Measurements from ENCODE around the gene ATP2A1.
"Not testable (repeated sequence)": the region's sequence is repeated elsewhere in the genome, so short reads cannot be mapped to it uniquely, and the experiment has no call there.

ATP2A1 gene

DNA sequence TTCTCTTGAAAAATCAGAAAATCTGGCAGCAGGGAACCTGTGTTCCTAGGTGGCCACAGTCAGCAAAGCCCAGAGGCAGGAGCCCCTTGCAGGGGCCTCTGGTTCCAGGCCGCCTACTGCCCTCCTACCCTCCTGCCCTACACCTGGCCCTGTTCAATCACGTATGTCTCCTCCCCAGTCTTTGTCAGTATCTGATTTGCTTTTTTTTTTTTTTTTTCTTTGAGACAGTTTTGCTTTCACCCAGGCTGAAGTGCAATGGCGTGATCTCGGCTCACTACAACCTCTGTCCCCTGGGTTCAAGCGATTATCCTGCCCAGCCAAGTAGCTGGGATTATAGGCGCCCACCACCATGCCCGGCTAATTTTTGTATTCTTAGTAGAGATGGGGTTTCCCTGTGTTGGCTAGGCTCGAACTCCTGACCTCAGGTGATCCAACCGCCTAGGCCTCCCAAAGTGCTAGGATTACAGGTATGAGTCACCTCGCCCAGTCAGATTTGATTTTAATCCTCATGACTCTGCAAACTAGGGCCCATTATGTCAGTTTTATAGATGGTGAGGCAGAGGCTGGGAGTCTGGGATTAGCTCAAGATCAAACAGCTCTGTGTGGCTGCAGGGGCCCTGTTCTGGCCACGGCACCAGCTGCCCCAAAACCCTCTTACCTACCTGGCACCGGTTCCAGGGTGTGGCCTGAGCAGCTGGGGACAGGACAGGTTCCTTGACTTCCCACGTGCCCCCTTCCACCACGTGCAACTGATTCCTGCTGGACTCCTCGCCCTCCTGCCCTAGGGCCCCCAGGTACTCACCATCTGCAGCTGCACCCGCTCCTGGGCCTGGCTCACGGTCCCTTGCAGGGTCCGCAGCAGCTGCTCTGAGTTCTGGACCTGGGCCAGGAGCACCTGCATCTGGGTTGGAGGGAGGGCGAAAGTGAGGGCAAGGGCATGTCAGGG lies 32.1 kb downstream of the ATP2A1 start:
- no peak for DNase-seq

DNA sequence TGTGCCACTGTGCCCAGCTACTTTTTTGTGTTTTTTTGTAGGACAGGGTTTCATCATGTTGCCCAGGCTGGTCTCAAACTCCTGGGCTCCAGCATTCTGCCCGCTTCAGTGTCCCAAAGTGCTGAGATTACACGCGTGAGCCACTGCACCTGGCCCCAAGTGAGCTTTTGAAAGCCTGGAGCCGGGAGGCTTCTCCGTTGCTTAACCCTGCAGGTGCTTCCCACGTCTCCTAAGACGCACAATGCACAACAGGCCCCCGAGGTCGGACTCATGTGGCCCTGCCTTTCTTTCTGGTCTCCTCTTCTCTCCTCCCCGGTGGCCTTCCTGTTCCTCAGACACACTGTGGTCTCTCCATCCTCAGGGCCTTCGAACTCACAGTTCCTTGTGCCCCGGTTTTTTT lies 34.3 kb downstream of the ATP2A1 start:
- no peak for DNase-seq

DNA sequence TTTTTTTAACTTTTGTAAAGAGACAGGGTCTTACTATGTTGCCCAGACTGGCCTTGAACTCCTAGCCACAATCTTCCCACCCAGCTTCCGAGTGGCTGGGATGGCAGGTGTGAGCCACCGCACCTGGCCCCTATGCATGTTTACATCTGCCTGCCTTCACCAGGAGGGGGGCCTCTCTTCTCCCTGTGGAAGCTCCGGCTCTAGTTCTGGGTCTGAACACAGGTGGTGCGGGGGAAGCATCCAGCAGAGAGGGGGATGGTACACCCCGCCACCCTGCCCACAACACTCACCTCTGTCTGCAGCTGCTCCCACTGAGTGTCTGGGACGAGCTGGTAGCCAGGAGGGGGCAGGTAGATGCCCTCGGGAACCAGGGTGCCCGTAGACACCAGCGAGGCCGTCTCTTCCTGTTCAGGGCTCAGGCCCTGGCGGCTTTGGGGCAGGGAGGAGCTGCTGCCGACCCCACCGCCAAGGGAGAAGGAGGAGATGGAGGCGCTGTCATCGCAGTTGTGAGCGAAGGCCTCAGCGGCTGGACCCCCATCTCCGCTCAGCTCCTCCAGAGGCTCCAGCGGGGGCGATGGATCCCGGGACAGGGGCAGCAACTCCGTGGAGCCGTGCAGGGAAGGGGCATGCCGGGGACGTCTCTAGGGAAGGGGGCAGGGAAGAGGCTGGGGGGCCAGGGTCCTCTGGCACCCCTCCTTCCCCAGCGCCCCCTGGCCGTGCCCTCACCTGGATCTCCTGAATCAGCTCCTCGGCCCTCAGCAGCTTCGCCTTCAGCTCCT lies 35.8 kb downstream of the ATP2A1 start:
- DNase-seq = no peak

DNA sequence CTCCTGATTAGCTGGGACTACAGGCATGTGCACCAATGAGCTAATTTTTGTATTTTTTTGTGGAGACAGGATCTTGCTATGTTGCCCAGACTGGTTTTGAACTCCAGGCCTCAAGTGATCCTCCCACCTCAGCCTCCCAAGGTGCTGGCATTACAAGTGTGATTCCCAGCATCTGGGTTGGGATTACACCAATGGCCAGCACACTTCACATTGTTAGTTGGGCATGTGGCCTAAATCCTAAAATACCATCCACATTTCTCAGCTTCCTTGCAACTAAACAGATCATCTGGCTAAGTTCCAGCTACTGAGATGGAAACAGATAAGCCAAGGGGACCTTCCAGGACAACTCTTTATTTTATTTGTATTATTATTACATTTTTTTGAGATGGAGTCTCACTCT lies 36.9 kb downstream of the ATP2A1 start:
- DNase-seq = no peak

DNA sequence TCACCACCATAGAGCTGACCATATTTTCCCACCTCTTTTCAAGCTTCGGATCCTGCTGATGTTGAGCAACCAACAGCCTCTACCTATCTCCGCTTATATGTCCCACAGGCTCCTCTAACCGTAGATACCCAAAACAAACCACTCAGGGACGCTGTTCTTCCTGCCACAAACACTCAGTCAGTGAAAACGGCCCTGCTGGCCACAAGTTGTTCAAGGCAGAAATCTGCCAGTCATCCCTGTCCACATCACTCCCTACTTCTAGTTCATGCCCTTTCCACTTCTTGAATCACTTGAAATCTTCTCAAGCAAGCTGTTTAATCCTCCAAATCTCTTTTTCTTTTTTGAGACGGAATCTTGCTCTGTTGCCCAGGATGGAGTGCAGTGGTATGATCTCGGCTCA lies 38.8 kb downstream of the ATP2A1 start:
- DNase-seq = no peak

DNA sequence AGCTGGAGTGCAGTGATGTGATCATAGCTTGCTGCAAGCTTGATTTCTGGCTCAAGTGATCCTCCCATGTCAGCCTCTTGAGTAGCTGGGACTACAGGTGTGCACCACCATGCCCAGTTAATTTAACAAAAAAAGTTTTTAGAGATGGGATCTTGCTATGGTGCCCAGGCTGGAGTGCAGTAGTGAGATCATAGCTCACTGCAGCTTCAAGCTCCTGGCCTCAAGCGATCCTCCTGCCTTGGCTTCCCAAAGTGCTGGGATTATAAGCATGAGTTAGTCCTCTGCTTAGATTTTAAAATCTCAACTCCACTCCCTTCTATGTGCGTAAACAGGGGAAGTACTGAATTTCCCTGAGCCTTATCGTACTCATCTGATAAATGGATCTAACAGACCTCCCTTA lies 40.4 kb downstream of the ATP2A1 start:
- no peak for DNase-seq

DNA sequence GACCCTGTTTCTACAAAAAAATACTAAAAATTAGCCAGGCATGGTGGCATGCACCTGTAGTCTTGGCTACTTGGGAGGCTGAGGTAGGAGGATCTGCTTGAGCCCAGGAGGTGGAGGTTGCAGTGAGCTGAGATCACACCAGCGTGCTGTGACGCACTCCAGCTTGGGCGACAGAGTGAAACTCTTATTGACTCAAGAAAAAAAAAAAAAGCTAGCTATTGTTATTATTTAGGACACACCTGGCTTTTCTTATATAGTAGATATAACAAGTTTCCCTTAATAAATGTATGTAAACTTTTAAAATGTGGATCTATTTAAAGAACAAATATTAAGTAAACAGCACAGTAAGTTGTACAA lies 44.9 kb downstream of the ATP2A1 start:
- DNase-seq = no peak

DNA sequence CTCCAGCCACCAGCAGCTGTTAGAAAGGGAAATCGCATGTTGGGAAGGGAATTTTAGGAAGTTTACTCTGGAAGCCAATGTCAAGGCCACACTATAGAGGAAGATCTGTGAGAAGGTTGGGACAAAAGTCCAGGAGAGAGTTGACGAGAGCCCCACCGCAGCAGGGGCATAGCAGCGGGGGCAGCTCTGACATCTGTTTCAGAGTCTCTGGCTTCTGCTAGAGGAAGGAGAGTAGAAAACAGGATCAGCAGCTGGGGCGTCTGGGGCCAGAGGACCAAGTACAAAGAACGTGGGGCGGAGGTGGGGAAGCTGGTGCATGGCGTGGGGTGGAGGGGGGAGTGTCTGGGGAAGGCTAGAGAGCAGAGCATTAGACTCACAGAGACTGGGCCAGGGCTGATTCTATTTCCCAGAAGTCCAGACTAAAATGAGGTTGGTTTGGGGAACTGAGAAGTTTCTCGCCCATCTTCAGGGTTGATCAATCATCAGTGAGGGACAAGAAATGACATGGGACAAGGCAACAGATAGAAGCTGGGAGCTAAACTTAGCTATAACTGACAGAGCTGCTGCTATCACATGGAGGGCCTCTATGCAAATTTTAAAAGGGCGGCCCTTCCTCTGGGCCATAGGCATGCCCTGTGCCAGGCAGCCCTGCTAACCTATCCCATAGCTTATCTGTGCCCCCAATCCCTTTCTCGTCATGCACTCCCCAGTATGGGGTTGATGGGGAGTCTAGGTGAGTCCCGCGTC lies 45.5 kb downstream of the ATP2A1 start:
- no peak for DNase-seq

DNA sequence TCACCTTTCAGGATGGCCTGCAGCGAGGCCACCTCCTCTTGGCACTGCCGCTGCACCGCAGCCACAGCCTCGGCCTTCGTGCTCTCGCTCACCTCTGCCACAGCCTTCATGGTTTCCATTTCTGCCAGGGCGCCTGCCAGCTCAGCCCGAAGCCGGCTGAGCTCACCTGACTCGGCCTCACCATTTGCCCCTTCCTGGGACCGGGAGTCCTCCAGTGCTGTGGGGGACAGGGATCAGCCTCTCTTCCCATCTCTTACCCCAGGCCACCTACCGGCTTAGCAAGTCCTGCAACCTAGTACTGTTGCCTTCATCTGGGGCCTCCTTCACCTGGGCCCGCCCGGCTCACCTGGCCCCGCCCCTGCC lies 46.1 kb downstream of the ATP2A1 start:
- no peak for DNase-seq

DNA sequence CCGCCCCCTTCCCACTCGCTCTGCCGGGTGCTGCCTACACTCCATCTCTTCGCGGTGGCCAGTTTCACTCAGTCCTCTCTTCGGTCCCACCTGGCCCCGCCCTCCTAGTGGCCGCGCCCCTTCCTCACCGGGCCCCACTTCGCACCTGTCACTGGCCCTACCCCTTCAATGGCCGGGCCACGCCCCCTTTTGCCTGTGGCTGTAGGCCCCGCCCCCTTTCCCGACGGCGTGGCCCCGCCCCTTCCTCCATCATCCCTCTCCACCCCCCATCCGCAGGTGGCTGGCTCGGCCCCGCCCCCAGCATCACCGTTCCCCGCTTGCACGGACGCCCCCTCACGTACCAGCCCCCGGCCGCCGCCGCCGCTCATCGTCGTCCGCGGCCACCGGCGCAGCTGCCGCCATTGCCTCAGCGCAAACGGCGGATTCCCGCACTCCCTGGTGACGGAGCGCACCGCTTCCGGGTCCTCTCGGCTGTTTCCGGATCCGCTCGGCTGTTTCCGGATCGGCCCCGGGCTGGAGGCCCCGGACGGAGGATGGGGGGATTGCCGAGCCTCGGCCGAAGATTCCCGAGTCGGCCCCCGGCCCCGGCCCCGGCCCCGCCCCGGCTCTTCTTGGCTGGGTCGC lies 46.6 kb downstream of the ATP2A1 start, which contains the start of gene RABEP2:
TSS of gene RABEP2 (minus strand) at position 477 of the 624 bp plus-strand sequence. CDS start at position 402, 75 bp downstream.
- peak; percentile 96 for DNase-seq

DNA sequence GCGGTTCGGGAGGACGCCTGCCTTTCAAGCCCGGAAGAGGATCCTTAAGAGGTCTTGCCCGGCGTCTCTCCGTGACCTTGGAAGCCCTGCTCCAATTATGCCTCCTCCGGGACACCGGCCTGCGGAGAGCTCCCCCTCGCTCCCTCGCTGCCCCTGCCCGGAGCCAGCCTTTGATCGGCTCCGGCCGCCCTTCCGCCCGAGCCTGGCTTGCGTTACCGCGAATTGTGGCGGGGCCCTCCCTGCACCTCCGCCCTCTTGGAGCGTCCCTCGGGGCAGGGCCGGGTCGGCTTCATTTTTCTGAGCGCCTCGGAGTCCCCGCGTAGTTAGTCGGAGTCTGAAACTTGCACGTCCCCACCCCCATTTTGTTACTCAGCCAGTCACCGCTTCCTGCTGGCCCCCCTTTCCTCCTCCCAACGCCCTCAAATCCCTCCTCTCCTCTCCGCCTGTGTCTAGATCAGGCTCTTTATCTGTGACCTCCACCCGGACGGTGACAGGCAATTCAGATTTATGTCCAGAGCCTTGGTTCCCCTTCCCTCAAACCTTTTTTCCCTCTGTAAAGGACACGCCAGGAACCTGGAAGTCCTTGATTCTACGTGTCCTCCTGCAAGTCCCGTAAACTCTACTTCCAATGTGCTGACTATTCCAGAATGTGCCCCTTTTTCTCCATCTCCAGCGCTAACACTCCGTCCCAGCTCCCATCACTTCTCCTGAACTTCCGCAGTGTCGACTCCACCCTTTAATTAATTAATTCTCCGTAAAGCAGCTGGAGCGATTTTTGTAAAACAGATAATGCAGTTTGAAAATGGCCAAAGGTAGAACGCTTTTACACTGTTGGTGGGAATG lies 47.3 kb downstream of the ATP2A1 start:
- peak; percentile 66 for DNase-seq

DNA sequence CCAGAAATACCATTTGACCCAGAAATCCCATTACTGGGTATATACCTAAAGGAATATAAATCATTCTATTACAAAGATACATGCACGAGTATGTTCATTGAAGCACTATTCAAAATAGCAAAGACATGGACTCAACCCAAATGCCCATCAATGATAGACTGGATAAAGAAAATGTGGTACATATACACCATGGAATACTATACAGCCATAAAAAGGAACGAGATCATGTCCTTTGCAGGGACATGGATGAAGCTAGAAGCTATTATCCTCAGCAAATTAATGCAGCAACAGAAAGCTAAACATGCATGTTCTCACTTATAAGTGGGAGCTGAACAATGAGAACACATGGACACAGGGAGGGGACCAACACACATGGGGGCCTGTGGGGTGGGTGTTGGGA lies 48.0 kb downstream of the ATP2A1 start:
- not testable (repeated sequence) for DNase-seq

DNA sequence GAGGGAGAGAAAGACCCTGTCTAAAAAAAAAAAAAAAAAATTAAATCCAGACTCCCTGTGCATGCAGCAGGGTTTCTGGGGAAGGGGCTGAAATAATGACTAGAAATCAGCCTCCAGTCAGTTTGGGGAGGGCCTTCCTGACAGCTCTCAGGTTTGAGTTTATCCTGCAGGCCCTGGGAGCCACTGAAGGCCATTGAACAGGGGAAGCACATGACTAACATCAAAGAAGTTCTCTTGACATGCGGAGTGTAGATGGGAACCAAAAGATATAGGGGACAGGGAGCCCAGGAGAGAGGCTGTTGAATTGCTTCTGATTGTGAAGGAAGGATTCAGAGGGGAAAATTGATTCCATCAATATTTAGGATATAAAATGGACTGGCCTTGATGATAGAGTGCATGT lies 49.5 kb downstream of the ATP2A1 start:
- DNase-seq = no peak

DNA sequence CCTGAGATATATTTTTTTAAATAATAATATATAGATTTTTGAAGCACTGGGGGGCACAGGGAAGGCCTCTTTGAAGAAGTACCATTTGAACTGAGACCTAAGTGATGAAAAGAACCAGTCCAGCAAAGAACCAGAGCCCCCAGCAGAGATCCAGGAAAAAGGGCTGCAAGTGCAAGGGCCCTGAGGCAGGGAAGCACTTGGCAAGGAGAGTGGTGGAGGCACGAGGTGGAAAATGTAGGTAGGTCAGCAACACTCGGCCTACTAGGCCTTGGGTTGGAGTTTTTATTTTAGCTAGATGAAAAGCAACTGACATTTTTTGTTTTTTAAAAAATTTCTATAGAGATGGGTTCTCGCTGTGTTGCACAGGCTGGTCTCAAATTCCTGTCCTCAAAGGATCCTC lies 51.9 kb downstream of the ATP2A1 start:
- DNase-seq = no peak

DNA sequence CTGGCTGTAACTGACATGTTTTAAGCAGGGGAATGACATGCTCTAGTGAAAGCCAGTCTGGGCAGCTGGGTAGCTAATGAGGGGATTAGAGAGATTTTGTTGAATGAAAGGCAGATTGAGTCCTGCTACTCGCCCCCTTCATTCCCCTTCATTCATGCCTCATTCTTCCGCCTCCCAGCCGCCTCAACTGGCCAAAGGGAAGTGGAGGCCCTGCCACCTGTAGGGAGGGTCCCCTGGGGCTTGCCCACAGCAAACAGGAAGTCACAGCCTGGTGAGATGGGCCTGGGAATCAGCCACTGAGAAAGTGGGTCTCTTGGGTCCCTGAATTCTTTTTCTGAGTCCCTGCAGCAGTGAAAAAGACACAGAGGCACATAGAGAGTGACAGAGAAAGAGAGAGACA lies 52.4 kb downstream of the ATP2A1 start:
- DNase-seq = no peak

DNA sequence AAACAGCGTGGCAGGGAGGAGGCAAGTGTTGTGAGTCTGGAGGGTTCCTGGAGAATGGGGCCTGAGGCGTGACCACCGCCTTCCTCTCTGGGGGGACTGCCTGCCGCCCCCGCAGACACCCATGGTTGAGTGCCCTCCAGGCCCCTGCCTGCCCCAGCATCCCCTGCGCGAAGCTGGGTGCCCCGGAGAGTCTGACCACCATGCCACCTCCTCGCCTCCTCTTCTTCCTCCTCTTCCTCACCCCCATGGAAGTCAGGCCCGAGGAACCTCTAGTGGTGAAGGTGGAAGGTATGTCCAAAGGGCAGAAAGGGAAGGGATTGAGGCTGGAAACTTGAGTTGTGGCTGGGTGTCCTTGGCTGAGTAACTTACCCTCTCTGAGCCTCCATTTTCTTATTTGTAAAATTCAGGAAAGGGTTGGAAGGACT lies 53.5 kb downstream of the ATP2A1 start, which contains the start of gene CD19:
TSS of gene CD19 (plus strand) at position 171 of the 425 bp plus-strand sequence. CDS start at position 201, 30 bp downstream.
- DNase-seq = no peak

DNA sequence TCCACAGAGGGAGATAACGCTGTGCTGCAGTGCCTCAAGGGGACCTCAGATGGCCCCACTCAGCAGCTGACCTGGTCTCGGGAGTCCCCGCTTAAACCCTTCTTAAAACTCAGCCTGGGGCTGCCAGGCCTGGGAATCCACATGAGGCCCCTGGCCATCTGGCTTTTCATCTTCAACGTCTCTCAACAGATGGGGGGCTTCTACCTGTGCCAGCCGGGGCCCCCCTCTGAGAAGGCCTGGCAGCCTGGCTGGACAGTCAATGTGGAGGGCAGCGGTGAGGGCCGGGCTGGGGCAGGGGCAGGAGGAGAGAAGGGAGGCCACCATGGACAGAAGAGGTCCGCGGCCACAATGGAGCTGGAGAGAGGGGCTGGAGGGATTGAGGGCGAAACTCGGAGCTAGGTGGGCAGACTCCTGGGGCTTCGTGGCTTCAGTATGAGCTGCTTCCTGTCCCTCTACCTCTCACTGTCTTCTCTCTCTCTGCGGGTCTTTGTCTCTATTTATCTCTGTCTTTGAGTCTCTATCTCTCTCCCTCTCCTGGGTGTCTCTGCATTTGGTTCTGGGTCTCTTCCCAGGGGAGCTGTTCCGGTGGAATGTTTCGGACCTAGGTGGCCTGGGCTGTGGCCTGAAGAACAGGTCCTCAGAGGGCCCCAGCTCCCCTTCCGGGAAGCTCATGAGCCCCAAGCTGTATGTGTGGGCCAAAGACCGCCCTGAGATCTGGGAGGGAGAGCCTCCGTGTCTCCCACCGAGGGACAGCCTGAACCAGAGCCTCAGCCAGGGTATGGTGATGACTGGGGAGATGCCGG lies 54.3 kb downstream of the ATP2A1 start:
- DNase-seq = no peak

DNA sequence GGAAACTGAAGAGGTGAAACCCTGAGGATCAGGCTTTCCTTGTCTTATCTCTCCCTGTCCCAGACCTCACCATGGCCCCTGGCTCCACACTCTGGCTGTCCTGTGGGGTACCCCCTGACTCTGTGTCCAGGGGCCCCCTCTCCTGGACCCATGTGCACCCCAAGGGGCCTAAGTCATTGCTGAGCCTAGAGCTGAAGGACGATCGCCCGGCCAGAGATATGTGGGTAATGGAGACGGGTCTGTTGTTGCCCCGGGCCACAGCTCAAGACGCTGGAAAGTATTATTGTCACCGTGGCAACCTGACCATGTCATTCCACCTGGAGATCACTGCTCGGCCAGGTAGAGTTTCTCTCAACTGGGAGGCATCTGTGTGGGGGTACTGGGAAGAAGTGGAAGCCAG lies 54.9 kb downstream of the ATP2A1 start:
- DNase-seq = no peak

DNA sequence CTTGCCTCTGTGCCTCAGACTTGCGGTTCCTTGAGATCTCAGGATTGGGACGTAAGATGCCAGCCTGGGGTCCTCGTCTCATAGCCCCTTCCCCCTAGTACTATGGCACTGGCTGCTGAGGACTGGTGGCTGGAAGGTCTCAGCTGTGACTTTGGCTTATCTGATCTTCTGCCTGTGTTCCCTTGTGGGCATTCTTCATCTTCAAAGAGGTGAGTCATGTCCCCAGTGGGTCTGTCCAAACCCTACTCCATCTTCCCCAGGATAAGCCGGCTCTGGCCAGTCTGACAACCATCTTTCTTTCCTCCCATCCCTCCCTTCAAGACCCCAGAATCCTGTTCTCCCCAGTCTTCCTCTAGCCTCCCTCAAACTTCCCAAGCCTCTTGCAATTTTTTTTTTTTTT lies 57.1 kb downstream of the ATP2A1 start:
- no peak for DNase-seq

DNA sequence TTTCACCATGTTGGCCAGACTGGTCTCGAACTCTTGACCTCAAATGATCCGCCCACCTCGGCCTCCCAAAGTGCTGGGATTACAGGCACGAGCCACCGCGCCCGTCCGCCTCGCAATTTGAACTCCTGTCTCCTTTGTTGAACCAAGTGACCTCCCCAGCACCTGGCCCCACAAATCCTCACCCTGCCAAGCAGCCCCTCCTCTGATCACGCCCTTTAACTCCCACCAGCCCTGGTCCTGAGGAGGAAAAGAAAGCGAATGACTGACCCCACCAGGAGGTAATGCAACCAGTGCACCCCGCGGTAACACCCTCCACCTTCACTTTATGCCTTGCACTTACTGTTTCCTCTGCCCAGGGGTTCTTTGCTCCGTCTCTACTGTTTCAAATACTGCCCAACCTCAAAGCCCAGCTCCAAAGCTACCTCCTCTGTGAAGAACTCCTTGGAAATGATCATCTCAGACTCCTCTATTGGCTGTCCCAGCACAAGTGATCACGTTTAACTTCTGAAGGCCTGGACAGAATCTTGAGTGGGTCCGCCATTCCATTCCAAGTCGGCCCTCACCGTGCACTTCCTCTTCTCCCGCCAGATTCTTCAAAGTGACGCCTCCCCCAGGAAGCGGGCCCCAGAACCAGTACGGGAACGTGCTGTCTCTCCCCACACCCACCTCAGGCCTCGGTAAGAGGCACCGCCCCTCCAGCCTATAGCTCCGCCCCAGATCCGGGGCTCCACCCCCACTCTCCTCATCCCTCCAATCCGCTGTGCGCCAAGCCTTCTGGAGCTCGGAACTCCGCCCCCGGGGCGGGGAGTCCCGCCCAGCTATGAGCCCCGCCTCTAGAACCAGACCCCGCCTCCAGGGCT lies 57.9 kb downstream of the ATP2A1 start:
- peak; percentile 74 for DNase-seq
